Dedifferentiated amniotic fluid mesenchymal stem cell (primary cell): ENCODE results near the gene MAP4K5.
"Not testable (repeated sequence)": the region's sequence is repeated elsewhere in the genome, so short reads cannot be mapped to it uniquely, and the experiment has no call there.

Source experiments
- DNase-seq: peaks from one replicate; pipeline ENCODE4 v3.0.0-alpha.2; 2016; ENCODE audit errors: extremely low spot score

MAP4K5 gene

GRCh38 chr14:50532502-50533240 is at the start of gene MAP4K5:
Gene MAP4K5, minus strand, starts transcription at chr14:50532569. Its CDS starts 520 bp downstream, at chr14:50532049.
- DNase-seq, result peak; percentile 86

- no peak for DNase-seq
These were observed 46.1 kb upstream of the MAP4K5 start for GRCh38 chr14:50578433-50578832.

GRCh38 chr14:50577982-50578381 is 45.6 kb upstream of the MAP4K5 start:
- no peak for DNase-seq

- DNase-seq, result no peak
These were observed 43.4 kb upstream of the MAP4K5 start for GRCh38 chr14:50575769-50576168.

GRCh38 chr14:50573862-50574261 is 41.5 kb upstream of the MAP4K5 start:
- DNase-seq, result no peak

GRCh38 chr14:50569714-50570274 is 37.4 kb upstream of the MAP4K5 start:
- DNase-seq, result no peak

- DNase-seq, result no peak
These were observed 30.5 kb upstream of the MAP4K5 start for GRCh38 chr14:50562841-50563240.

GRCh38 chr14:50560931-50561285 is 28.5 kb upstream of the MAP4K5 start:
- no peak for DNase-seq

- no peak for DNase-seq
These were observed 27.9 kb upstream of the MAP4K5 start, which contains the start of gene ATL1 for GRCh38 chr14:50559990-50560930. Gene ATL1, plus strand, starts transcription at chr14:50560145. Its CDS starts 121 bp downstream, at chr14:50560266.

GRCh38 chr14:50552796-50553195 is 20.4 kb upstream of the MAP4K5 start:
- DNase-seq, result not testable (repeated sequence)

- DNase-seq, result no peak
These were observed 19.5 kb upstream of the MAP4K5 start for GRCh38 chr14:50551877-50552276.

GRCh38 chr14:50550294-50550693 is 17.9 kb upstream of the MAP4K5 start:
- no peak for DNase-seq

GRCh38 chr14:50545618-50546017 is 13.2 kb upstream of the MAP4K5 start:
- DNase-seq, result no peak

GRCh38 chr14:50544911-50545310 is 12.5 kb upstream of the MAP4K5 start:
- no peak for DNase-seq

GRCh38 chr14:50542941-50543418 is 10.6 kb upstream of the MAP4K5 start:
- peak; percentile 54 for DNase-seq

GRCh38 chr14:50541159-50541567 is 8.8 kb upstream of the MAP4K5 start:
- no peak for DNase-seq

- DNase-seq, result no peak
These were observed 6.7 kb upstream of the MAP4K5 start for GRCh38 chr14:50539051-50539450.

- not testable (repeated sequence) for DNase-seq
These were observed 5.7 kb upstream of the MAP4K5 start for GRCh38 chr14:50538034-50538433.

GRCh38 chr14:50534997-50535396 is 2.6 kb upstream of the MAP4K5 start:
- no peak for DNase-seq

GRCh38 chr14:50534416-50534815 is 2.0 kb upstream of the MAP4K5 start:
- DNase-seq, result no peak

GRCh38 chr14:50533806-50534205 is 1.4 kb upstream of the MAP4K5 start:
- DNase-seq, result no peak

- DNase-seq, result no peak
These were observed 904 bp upstream of the MAP4K5 start for GRCh38 chr14:50533241-50533705.
